Activated effector memory CD4-positive, alpha-beta T cell treated with anti-CD3 and anti-CD28 coated beads, Interleukin-2, amount 50 U/mL, for 16 hours (primary cell): ENCODE data around the gene SIDT1.

Source experiments
- DNase-seq: peaks from one replicate; pipeline ENCODE4 v3.0.0-alpha.2; 2020

The SIDT1 gene

DNA sequence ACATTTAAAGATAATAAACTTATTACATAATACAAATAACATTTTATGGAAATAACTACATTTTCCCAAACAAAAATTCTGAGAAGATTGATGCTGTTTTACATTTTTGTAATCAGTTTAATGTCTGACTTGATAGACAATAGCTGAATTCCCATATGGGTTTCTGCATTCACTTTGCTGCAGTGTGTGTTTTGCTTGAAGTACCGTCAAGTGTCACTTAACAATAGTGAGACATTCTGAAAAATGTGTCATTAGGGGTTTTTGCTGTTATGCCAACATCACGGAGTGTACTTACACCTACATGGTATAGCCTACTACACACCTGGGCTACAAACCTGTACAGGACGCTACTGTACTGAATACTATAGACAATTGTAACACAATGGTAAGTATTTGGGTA is 106.6 kb downstream of the SIDT1 start:
- DNase-seq = no peak

DNA sequence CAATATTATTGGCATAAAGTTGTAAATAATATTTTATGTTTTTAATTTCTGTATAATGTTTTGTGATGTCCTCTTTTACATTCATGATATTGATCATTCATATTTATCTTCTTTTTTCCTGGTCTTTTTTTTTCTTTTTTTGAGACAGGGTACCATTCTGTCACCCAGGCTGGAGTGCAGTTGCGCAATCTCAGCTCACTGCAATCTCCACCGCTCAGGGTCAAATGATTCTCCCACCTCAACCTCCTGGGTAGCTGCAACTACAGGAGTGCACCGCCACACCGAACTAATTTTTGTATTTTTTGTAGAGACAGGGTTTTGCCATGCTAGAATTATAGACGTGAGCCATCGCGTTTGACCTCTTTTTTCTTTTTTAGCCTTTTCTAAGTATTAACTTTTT is 111.2 kb downstream of the SIDT1 start:
- no peak for DNase-seq

DNA sequence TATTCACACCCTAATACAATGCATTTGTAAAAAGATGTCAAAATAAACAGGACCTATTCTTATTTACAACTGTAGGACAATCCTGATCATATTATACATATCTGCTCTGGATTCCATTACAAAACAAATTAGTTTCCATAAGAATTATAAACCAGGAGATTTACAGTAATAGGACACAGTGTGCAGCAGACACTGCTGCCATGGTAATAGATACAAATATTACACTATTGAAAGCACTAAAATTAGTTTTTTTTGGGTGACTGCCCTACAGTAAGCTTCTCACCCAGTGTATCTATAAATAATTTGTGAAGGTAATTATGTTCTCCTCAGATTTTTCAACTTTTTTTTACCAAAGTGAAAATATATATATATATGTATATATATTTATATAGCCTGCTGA is 116.2 kb downstream of the SIDT1 start:
- DNase-seq = no peak

GRCh38 chr3:113649174-113649845 is 117.0 kb downstream of the SIDT1 start:
- DNase-seq = no peak

DNA sequence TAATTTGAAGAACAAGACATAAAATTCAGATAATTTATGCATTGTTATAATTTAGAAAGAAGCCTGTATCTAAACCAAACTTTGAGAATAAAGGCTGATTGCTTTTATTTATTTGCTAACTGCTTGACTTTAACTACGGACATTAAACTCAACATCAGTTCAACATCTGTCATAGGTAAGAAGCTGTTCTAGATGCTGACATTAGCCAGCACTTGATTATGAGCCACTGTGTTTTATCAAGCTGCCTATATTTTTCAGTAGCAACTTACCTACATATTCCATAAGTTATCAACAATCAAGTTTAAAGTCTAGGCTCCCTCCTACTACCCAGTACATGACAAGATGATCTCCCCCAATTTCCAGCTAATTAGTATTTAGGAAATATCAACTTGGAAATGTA is 122.0 kb downstream of the SIDT1 start:
- DNase-seq = no peak

- no peak for DNase-seq
Measured at GRCh38 chr3:113654851-113655250, 122.5 kb downstream of the SIDT1 start.

DNA sequence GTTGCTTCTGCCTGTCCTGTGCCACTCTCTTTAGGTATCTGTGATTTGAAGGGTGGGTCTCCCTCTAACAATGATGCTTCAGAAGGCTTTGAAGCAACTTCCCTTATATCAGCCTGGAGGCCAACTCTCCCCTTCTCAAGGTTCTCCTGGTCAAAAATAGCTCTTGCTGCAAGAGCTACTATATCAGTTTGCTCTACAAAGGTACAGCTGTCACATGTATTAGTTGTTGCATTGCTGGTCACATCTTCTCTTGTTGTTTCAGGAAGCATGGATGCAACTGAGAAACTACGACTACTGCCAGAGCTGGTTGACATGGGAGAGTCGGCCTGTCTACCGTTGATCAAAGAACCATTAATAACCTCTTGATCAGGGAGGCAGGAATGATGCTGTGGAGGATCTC is 125.8 kb downstream of the SIDT1 start:
- no peak for DNase-seq

- DNase-seq = no peak
Measured at GRCh38 chr3:113659101-113659541, 126.8 kb downstream of the SIDT1 start.

DNA sequence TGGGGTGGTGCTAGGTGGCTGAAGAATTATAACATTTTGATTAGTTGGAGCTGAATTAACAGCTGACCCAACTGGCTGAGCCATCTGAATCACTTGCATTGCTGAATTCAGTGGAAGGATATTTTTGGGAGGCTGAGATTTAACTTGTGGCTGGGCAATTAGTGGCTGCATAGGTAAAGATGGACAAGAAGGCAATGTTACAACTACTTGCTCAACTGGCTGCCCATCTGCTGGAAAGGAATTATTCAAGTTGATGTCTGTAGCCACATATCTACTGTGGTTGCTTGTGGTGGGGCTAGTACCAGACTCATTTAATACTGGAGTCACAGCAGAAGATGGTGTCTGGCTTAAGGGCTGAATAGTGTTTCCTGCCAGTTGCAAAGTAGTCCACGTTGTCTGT is 127.6 kb downstream of the SIDT1 start:
- DNase-seq = no peak

GRCh38 chr3:113660458-113660857 is 128.1 kb downstream of the SIDT1 start:
- DNase-seq = no peak

- DNase-seq = no peak
Measured at GRCh38 chr3:113660896-113661295, 128.5 kb downstream of the SIDT1 start.

GRCh38 chr3:113662824-113663223 is 130.5 kb downstream of the SIDT1 start:
- no peak for DNase-seq

GRCh38 chr3:113663324-113663750 is 131.0 kb downstream of the SIDT1 start:
- no peak for DNase-seq

DNA sequence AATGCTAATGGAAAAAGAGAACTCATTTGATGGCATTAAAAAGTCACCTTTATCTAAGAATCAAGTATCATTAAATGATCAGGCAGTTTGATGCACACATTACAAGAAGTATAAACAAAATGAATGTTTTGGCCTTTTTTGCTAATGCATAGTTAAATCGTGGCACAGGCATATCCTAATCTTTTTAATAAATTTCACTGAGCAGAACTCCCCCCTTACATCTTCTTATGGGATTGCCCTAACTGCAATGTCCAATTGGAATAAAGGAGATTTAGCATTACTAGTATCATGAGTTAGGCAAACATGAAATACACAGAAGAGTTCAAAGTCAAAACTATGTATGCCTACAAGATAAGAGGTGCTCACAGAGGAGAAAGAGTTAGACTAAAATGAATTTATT is 131.4 kb downstream of the SIDT1 start:
- DNase-seq = no peak

GRCh38 chr3:113664523-113665094 is 132.3 kb downstream of the SIDT1 start:
- DNase-seq = no peak

- no peak for DNase-seq
Measured at GRCh38 chr3:113668015-113668414, 135.7 kb downstream of the SIDT1 start.

DNA sequence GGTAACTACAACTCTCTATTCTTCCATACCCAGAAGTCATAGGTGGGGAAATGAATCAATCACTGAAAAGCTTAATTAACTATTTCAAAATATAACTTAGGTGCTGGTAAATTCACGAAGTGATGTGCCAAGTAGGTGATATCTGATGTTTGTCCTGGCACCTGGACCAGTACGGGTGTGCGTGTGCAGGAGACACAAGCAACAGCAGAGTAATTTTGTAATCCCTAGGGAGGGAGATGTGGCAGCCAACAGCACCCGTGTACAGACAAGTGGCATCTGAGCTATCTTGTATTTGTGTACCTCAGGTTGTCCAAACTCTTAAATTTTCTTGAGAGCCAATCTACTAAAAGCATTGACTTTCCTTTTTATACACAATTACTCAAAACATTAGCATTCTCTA is 141.2 kb downstream of the SIDT1 start:
- DNase-seq = no peak

- no peak for DNase-seq
Measured at GRCh38 chr3:113676261-113676660, 143.9 kb downstream of the SIDT1 start.

GRCh38 chr3:113677737-113678136 is 145.4 kb downstream of the SIDT1 start:
- no peak for DNase-seq

- DNase-seq = no peak
Measured at GRCh38 chr3:113678773-113679172, 146.4 kb downstream of the SIDT1 start.
